Keratinocyte (primary cell): Measurements from ENCODE around the gene MNX1. TPM values are rescaled to one million over a fixed set of nuclear protein-coding genes. Genes with fewer than 3 reads are reported as not detected.

ENCODE experiments used
- DNase-seq: peaks from one replicate; pipeline ENCODE4 v3.0.0-alpha.2; 2011; ENCODE audit warnings: low read depth, missing footprints, low spot score
- FAIRE-seq: peaks from 2 replicates; lab custom pipeline; 2011; peaks lifted over from hg19 to GRCh38; lab: Jason Lieb, UNC
- H2AFZ ChIP-seq: 2 replicates; pipeline ENCODE4 v1.6.0; 2012; ENCODE audit warnings: low read length, control low read depth, inconsistent platforms; ENCODE audit not compliant: control insufficient read depth
- H3K27ac ChIP-seq: 2 replicates; pipeline ENCODE4 v1.5.1; 2011; ENCODE audit warnings: low read length; ENCODE audit not compliant: control insufficient read depth, insufficient read depth
- H3K27me3 ChIP-seq: 3 replicates; pipeline ENCODE4 v1.6.0; 2011; ENCODE audit warnings: low read length; ENCODE audit not compliant: control insufficient read depth, insufficient read depth; ENCODE audit errors: extremely low read depth
- H3K36me3 ChIP-seq, 2 experiments: 2 replicates in 1 of 2; 3 replicates in 1 of 2; pipeline ENCODE4 v1.5.1; 2011; ENCODE audit warnings: low read length in 2 of 2, mild to moderate bottlenecking in 1 of 2; ENCODE audit not compliant: control insufficient read depth in 2 of 2, insufficient read depth in 2 of 2; ENCODE audit errors: extremely low read depth in 1 of 2
- H3K4me1 ChIP-seq: 3 replicates; pipeline ENCODE4 v1.5.1; 2011; ENCODE audit warnings: low read length; ENCODE audit not compliant: control insufficient read depth, insufficient read depth; ENCODE audit errors: extremely low read depth
- H3K4me2 ChIP-seq: 3 replicates; pipeline ENCODE4 v1.6.0; 2011; ENCODE audit warnings: low read depth, low read length; ENCODE audit not compliant: control insufficient read depth, insufficient read depth; ENCODE audit errors: extremely low read depth
- H3K4me3 ChIP-seq, 3 experiments: fragments of 200-600 bp in 1 of 3; sonication (generic) in 1 of 3; 2 replicates in 2 of 3; 3 replicates in 1 of 3; pipeline ENCODE4 v1.5.1; 2011 to 2016; ENCODE audit warnings: low read length in 3 of 3, mild to moderate bottlenecking in 3 of 3, control low read depth in 2 of 3, inconsistent platforms in 1 of 3, low read depth in 1 of 3, mixed read lengths in 1 of 3, mixed run types in 1 of 3, moderate library complexity in 1 of 3; ENCODE audit not compliant: control insufficient read depth in 2 of 3, insufficient read depth in 2 of 3; ENCODE audit errors: extremely low read depth in 1 of 3
- H3K79me2 ChIP-seq: 2 replicates; pipeline ENCODE4 v1.6.0; 2012; ENCODE audit warnings: low read length; ENCODE audit not compliant: control insufficient read depth, insufficient read depth
- H3K9ac ChIP-seq: 3 replicates; pipeline ENCODE4 v1.6.0; 2011; ENCODE audit warnings: low read length; ENCODE audit not compliant: control insufficient read depth, insufficient read depth; ENCODE audit errors: extremely low read depth
- H3K9me1 ChIP-seq: 3 replicates; pipeline ENCODE4 v1.6.0; 2011; ENCODE audit warnings: low read length; ENCODE audit not compliant: control insufficient read depth, insufficient read depth; ENCODE audit errors: extremely low read depth
- H3K9me3 ChIP-seq: 2 replicates; pipeline ENCODE4 v1.5.1; 2012; ENCODE audit warnings: low read depth, low read length; ENCODE audit not compliant: control insufficient read depth
- H4K20me1 ChIP-seq: 3 replicates; pipeline ENCODE4 v1.6.0; 2011; ENCODE audit warnings: low read length; ENCODE audit not compliant: control insufficient read depth, insufficient read depth; ENCODE audit errors: extremely low read depth
- EZH2 ChIP-seq: IDR thresholded peaks from one replicate; pipeline ENCODE4 v1.6.1; 2012; ENCODE audit warnings: inconsistent platforms, mild to moderate bottlenecking, low read length, moderate library complexity
- dilution Hi-C: fragments of 300-500 bp; cut with MboI; formaldehyde crosslinking; loops from one replicate; pipeline ENCODE4 v1.7.0; 2020; ENCODE audit warnings: low sequenced_read_pairs; ENCODE audit not compliant: extremely low pct_ligation_motif_present
- polyA plus RNA-seq, 5 experiments: library from polyadenylated mRNA; depleted of rRNA in 3 of 5; stranded (reverse) in 3 of 5; stranded (forward) in 1 of 5; unstranded in 1 of 5; fragments of >200 nt; gene quantifications; 1 replicate in 1 of 5; 2 replicates in 3 of 5; 3 replicates in 1 of 5; pipeline versions ENCODE4 v1.2.1 to v1.2.3, GENCODE V29; 2011 to 2012; ENCODE audit warnings: missing spikeins in 2 of 5, low read depth in 1 of 5, low replicate concordance in 1 of 5
- TF ChIP-seq, protein P1 (sequence below), 3 experiments: IDR thresholded peaks in 1 of 3; conservative IDR thresholded peaks in 1 of 3; optimal IDR thresholded peaks in 1 of 3; 2 replicates in 2 of 3; 3 replicates in 1 of 3; pipeline versions ENCODE3 to v1.5.1; 2011; ENCODE audit warnings: low read length in 3 of 3, mild to moderate bottlenecking in 3 of 3, moderate library complexity in 2 of 3, control low read depth in 1 of 3, inconsistent platforms in 1 of 3; ENCODE audit not compliant: insufficient read depth in 2 of 3; ENCODE audit errors: extremely low read depth in 1 of 3

MNX1 gene
- polyA plus RNA-seq, 1 donor (not counting 4 experiments of a cell fraction or from before 2014, with no cell fraction given), result not detected

DNA sequence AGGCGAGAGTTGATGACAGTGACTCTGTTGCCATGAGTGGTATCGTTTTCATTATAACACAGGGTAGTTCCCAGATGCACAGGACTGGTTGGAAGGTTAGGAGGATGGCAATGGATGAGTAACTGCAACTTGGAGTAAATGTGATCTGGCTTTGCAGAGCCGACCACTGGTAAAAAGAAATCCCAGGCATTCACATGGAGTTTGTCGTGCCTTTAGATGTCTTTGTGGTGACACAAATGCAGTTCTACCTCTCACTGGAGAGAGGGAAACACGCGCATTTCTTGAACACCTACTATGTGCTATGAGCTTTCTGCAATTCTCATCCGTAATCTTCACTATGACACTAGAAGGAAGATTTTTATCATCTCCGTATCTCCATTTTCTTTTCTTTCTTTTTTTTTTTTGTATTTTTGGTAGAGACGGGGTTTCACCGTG is 1.7 kb upstream of the MNX1 start:
- TF ChIP-seq, protein P1, sequence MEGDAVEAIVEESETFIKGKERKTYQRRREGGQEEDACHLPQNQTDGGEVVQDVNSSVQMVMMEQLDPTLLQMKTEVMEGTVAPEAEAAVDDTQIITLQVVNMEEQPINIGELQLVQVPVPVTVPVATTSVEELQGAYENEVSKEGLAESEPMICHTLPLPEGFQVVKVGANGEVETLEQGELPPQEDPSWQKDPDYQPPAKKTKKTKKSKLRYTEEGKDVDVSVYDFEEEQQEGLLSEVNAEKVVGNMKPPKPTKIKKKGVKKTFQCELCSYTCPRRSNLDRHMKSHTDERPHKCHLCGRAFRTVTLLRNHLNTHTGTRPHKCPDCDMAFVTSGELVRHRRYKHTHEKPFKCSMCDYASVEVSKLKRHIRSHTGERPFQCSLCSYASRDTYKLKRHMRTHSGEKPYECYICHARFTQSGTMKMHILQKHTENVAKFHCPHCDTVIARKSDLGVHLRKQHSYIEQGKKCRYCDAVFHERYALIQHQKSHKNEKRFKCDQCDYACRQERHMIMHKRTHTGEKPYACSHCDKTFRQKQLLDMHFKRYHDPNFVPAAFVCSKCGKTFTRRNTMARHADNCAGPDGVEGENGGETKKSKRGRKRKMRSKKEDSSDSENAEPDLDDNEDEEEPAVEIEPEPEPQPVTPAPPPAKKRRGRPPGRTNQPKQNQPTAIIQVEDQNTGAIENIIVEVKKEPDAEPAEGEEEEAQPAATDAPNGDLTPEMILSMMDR (optimal IDR thresholded peaks at IDR 0.05 in 1 of 3, IDR thresholded peaks at IDR 0.05 in 1 of 3, conservative IDR thresholded peaks at IDR 0.05 in 1 of 3; ENCODE audit: extremely low read depth in 1 of 3, insufficient read depth in 2 of 3, low read length in 3 of 3), result no peak
- TF ChIP-seq EZH2, result no peak
- DNase-seq (no peak), FAIRE-seq (no peak)
- Histone ChIP-seq H2AFZ (no peak overlapping the region), H3K9me3 (no peaks in the 10 kb centered on the region), H4K20me1 (no peaks in the 10 kb centered on the region), H3K9me1 (no peaks in the 10 kb centered on the region), H3K4me1 (peaks cover 8% of the 10 kb centered on the region), H3K4me3 (no peak overlapping the region), H3K27ac (no peak overlapping the region), H3K4me2 (no peak overlapping the region), H3K27me3 (peaks cover 89% of the 10 kb centered on the region), H3K79me2 (no peaks in the 10 kb centered on the region), H3K36me3 (no peaks in the 10 kb centered on the region), H3K9ac (no peak overlapping the region)
- dilution Hi-C loops, result no loop called here

DNA sequence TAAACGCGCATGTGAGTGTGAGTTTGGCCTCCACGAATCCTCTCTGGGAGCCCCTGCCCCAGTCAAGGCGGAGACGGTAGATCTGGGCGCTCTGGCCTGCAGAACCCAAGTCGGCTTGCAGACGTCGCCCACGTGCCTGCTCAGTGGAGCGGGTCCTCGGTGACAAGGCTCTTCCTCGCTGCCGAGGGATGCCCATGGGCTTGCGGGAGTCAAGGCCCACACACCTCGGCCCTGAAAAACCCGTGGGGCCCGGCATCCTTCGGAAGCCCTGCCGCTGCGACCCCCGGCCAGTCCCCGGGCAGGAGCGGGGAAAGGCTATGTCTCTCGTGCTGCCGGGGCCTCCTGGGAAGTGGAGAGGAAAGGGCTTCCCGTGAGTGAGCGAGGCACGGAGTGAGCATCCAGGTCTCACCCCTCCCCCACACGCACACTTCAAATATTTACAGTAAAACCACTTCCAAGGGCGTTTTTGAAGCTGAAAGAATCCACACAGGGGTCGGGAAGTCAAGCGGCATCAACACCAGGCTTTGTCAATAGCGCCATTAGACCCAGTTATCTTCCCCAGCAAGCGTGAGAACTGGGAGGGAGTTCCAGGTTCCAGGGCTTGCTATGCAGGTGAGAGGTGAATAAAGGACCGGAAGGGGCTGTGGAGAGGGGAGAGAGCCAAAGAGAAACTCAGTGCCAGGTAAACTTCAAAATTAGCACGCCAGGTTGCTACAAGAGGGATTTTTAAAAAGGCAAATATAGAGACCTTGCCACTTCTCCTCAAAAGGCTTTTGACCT is 1.1 kb upstream of the MNX1 start:
- peak; percentile 12 for TF ChIP-seq EZH2
- TF ChIP-seq, protein P1 (optimal IDR thresholded peaks at IDR 0.05 in 1 of 3, IDR thresholded peaks at IDR 0.05 in 1 of 3, conservative IDR thresholded peaks at IDR 0.05 in 1 of 3; ENCODE audit: extremely low read depth in 1 of 3, insufficient read depth in 2 of 3, low read length in 3 of 3), result no peak
- no peak for FAIRE-seq
- Histone ChIP-seq H3K79me2 (no peaks in the 10 kb centered on the region), H3K9me3 (no peaks in the 10 kb centered on the region), H4K20me1 (no peaks in the 10 kb centered on the region), H3K4me3 (peak overlapping the region; percentile 56 to 68 (median 59)), H2AFZ (peak overlapping the region; percentile 76), H3K36me3 (no peaks in the 10 kb centered on the region), H3K9ac (no peak overlapping the region), H3K4me1 (peaks cover 8% of the 10 kb centered on the region), H3K27me3 (peaks cover 89% of the 10 kb centered on the region), H3K4me2 (peak overlapping the region; percentile 75), H3K27ac (no peak overlapping the region), H3K9me1 (no peaks in the 10 kb centered on the region)
- dilution Hi-C loops, result no loop called here
- no peak for DNase-seq
